GM19324 (cell line): Measurements from ENCODE around the gene CHID1.
A peak's percentile ranks its signal among the peaks of the same experiment; 100 is the strongest.

ENCODE experiments used
- ATAC-seq: cut with Tn5 transposase; IDR thresholded peaks from one replicate; pipeline ENCODE4 v1.9.1; 2021; ENCODE audit warnings: mild to moderate bottlenecking, moderate library complexity; ENCODE audit not compliant: unreplicated experiment, low FRiP score

CHID1 gene

GRCh38 chr11:853682-854448 is 56.7 kb downstream of the CHID1 start:
- ATAC-seq, result no peak

GRCh38 chr11:852762-853161 is 57.8 kb downstream of the CHID1 start:
- no peak for ATAC-seq

- ATAC-seq, result no peak
Measured at GRCh38 chr11:850775-851763, 59.5 kb downstream of the CHID1 start.

- no peak for ATAC-seq
Measured at GRCh38 chr11:849951-850774, 60.4 kb downstream of the CHID1 start.

- ATAC-seq, result no peak
Measured at GRCh38 chr11:849104-849824, 61.3 kb downstream of the CHID1 start.

- ATAC-seq, result no peak
Measured at GRCh38 chr11:848380-848931, 62.2 kb downstream of the CHID1 start.

- no peak for ATAC-seq
Measured at GRCh38 chr11:847876-848275, 62.7 kb downstream of the CHID1 start.

GRCh38 chr11:846496-847098 is 64.0 kb downstream of the CHID1 start:
- no peak for ATAC-seq

- ATAC-seq, result no peak
Measured at GRCh38 chr11:845872-846495, 64.6 kb downstream of the CHID1 start.

- no peak for ATAC-seq
Measured at GRCh38 chr11:844693-845644, 65.6 kb downstream of the CHID1 start.

- no peak for ATAC-seq
Measured at GRCh38 chr11:843818-844692, 66.6 kb downstream of the CHID1 start.

- peak; percentile 5 for ATAC-seq
Measured at GRCh38 chr11:843086-843734, 67.4 kb downstream of the CHID1 start.

GRCh38 chr11:842370-843002 is 68.1 kb downstream of the CHID1 start, which contains the start of the genes POLR2L and TSPAN4:
TSS of gene POLR2L (minus strand) at chr11:842529. CDS start at chr11:842508, 21 bp downstream.
TSS of gene TSPAN4 (plus strand) at chr11:842852. CDS start at chr11:850305, 7,453 bp downstream.
- peak; percentile 71 for ATAC-seq

GRCh38 chr11:841981-842369 is 68.6 kb downstream of the CHID1 start:
- ATAC-seq, result peak; percentile 16

GRCh38 chr11:839875-840617 is 70.6 kb downstream of the CHID1 start:
- no peak for ATAC-seq
